ENCODE measurements around the gene DNASE2.

The DNASE2 gene

GRCh38 chr19:12885749-12886650 is 4.8 kb upstream of the DNASE2 start:
- DNase-seq = no peak

GRCh38 chr19:12884926-12885748 is 3.9 kb upstream of the DNASE2 start:
- DNase-seq = peak; percentile 89

DNA sequence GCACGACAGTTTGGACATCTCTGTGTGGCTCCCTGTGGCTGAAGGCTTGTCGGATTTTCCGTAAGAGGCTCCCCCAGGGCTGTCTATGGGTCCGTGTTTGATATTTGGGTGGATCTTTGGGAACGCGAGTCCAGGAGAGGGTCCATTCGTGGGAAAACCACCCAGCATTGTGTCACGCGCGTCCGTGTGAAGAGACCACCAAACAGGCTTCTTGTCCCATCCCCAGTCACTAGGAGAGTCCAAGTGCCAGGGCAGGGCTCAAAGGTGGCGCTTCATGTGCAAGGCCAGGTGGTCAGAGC is 3.3 kb upstream of the DNASE2 start:
- no peak for DNase-seq

DNA sequence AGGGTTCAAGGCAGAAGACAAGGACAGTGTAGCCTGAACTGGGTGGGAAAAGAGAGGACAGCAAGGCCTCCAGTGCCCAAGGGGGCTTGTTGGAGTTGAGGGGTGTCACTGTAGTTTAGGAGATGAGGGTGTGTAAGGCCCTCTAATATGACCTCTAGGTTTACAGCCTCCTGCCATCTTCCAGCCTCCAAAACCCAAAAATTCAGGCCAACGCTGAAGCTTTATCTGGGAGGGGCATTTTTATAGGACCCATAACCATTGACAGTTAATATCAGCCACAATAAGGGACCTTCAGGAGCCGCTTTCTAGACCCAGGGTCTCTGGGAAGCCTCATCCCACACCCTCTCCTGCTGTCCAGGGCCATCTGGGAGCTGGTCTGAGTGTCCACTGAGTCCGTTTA is 3.0 kb upstream of the DNASE2 start:
- DNase-seq = no peak

GRCh38 chr19:12882589-12882988 is 1.3 kb upstream of the DNASE2 start:
- no peak for DNase-seq

GRCh38 chr19:12880551-12881171 is 588 bp downstream of the DNASE2 start:
- DNase-seq = no peak

- DNase-seq = no peak
Measured at GRCh38 chr19:12875086-12875485, 6.2 kb downstream of the DNASE2 start.

DNA sequence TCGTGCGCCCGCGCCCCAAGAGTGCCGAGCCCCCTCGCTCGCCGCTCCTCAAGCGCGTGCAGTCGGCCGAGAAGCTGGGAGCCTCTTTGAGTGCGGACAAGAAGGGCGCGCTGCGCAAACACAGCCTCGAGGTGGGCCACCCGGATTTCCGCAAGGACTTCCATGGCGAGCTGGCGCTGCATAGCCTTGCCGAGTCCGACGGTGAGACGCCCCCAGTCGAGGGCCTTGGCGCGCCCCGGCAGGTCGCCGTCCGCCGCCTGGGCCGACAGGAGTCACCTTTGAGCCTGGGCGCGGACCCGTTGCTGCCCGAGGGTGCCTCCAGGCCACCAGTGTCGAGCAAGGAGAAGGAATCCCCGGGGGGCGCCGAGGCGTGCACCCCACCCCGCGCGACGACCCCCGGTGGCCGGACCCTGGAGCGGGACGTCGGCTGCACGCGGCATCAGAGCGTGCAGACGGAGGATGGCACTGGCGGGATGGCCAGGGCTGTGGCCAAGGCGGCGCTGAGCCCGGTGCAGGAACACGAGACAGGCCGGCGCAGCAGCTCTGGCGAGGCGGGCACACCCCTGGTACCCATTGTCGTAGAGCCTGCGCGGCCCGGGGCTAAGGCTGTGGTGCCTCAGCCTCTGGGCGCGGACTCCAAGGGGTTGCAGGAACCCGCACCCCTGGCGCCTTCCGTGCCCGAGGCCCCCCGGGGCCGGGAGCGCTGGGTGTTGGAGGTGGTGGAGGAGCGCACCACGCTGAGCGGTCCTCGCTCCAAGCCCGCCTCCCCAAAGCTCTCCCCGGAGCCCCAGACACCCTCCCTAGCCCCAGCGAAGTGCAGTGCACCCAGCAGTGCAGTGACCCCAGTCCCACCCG is 7.1 kb downstream of the DNASE2 start:
- no peak for DNase-seq

- peak; percentile 18 for DNase-seq
Measured at GRCh38 chr19:12872941-12873890, 8.0 kb downstream of the DNASE2 start.

- no peak for DNase-seq
Measured at GRCh38 chr19:12872255-12872654, 9.0 kb downstream of the DNASE2 start.

DNA sequence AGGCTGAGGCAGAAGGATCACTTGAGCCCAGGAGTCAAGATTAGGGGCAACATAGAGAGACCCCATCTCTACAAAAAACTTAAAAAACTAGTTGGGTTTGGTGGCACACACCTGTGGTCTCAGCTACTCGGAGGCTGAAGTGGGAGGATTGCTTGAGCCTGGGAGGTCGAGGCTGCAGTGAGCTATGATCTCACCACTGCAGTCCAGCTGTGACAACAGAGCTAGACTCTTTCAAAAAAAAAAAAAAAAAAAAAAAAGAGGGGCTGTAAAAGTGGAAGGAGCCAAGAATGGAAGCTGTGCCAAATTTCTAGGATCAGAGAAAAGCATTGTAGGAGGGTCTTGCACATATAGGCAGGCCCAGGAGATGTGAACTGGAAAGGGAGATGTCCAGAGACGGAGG is 9.6 kb downstream of the DNASE2 start:
- DNase-seq = no peak

DNA sequence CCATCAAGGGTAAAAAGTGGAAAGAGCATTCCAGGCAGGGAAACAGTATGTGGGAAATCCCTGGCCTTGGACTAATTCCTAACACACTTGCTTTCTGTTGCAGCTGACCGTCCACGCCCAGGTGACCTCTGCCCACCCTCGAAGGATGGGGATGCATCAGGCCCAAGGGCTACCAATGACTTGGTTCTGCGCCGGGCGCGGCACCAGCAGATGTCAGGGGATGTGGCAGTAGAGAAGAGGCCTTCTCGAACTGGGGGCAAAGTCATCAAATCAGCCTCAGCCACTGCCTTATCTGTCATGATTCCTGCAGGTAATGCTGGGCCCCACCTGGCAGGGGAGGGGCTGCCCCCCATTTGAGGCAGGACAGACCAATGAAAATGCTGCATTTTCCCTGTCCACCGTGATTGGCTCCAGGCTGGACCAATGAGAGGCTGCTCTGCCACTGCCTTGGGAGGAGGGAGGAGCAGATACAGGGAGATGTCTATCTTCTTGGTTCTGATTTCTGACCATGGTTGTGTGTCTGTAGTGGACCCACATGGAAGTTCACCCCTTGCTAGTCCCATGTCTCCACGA is 12.6 kb downstream of the DNASE2 start:
- no peak for DNase-seq

DNA sequence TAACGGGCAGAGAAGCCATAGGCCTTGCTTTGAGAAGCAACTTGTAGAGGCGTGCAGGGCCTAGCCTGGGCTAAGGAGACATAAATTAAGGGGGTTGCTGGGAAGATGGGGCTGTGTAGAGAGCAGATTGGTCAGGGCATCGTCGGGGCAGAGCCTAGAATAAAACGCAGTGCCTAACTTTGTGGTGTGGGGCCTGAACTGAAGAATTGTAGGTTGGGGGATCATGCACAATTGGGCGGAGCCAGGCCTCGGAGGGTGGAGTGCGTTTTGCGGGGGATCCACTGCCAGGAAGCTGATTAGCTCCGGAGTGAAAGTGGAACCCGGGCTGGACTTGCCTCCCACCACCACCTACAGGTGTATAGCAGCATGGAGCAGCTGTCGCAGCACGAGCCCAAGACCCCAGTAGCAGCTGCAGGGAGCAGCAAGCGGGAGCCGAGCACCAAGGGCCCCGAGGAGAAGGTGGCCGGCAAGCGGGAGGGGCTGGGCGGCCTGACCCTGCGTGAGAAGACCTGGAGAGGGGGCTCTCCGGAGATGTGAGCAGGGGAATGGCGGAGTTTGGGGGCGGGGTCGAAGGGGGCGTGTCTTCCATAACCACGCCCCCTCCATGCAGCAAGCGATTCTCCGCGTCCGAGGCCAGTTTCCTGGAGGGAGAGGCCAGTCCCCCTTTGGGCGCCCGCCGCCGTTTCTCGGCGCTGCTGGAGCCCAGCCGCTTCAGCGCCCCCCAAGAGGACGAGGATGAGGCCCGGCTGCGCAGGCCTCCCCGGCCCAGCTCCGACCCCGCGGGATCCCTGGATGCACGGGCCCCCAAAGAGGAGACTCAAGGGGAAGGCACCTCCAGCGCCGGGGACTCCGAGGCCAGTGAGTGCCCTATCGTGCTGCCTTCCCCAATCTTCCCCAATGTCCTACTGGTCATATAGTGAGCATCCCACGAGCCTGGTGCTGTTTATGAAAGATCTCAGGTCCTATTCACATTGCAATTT is 13.8 kb downstream of the DNASE2 start:
- peak; percentile 37 for DNase-seq

GRCh38 chr19:12866416-12867119 is 14.7 kb downstream of the DNASE2 start:
- no peak for DNase-seq

GRCh38 chr19:12865746-12866415 is 15.4 kb downstream of the DNASE2 start:
- no peak for DNase-seq

- no peak for DNase-seq
Measured at GRCh38 chr19:12864721-12865715, 16.2 kb downstream of the DNASE2 start.

GRCh38 chr19:12864143-12864542 is 17.1 kb downstream of the DNASE2 start:
- DNase-seq = no peak

All from NCI-H1048 (cell line).